Measurements from ENCODE around the gene CASP8AP2.

DNA sequence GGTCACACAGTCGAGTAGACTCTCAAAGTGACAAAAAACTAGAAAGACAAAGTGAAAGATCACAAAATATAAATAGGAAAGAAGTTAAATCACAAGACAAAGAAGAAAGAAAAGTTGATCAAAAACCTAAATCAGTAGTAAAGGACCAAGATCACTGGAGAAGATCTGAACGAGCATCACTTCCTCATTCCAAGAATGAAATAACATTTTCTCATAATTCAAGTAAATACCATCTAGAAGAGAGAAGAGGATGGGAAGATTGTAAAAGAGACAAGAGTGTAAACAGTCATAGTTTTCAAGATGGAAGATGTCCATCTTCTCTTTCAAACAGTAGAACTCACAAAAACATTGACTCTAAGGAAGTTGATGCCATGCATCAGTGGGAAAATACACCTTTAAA lies 33.0 kb downstream of the CASP8AP2 start:
- no peak for TF ChIP-seq CTCF (IDR thresholded peaks at IDR 0.05)
- no peak for TF ChIP-seq POLR2A (IDR thresholded peaks at IDR 0.05)

Measured in lower leg skin (tissue), 3 donors.